Ovary (tissue), 3 donors: Measurements from ENCODE around the gene JPH3.

ENCODE experiments used
- CTCF ChIP-seq, 3 donors: fragments of 450-650 bp in 2 of 3; fragments of 200-600 bp in 1 of 3; IDR thresholded peaks; one replicate each; pipeline versions ENCODE4 v1.5.1 to v1.8.0; 2016 to 2022; ENCODE audit warnings: antibody characterized with exemption in 3 of 3, mild to moderate bottlenecking in 1 of 3
- EP300 ChIP-seq: sonication (generic); formaldehyde crosslinking; IDR thresholded peaks from one replicate; pipeline ENCODE4 v1.6.1; 2017; ENCODE audit warnings: antibody characterized with exemption
- POLR2A ChIP-seq: fragments of 450-650 bp; IDR thresholded peaks from one replicate; pipeline ENCODE4 v1.6.1; 2017; ENCODE audit warnings: antibody characterized with exemption, mild to moderate bottlenecking, moderate library complexity
- donor health status: DM: no; HTN: no; CAD: no.

DNA sequence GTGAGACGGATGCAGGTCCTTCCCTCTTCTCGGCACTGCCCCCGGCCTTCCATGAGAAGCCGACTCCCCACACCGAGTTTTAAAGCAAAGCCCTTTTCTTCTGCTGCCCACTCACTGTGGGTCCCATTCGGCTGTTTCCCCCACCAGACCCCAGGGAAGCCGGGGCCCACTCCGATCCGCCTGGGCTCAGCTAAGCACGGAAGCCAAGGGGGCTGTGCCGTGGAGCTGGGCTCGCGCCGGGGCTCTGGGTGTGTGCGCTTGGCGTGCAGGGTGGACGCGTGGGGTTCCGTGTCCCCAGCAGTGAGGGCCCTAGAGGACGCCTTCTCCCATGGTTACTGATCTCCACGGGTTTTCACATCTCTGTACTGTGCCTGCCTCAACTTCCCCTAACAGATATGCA lies 94.9 kb downstream of the JPH3 start:
- TF ChIP-seq CTCF (IDR thresholded peaks at IDR 0.05) (no peak), POLR2A (no peak), EP300 (no peak)
